ENCODE results near the gene CARF.

CARF gene

GRCh38 chr2:203021991-203022390, 109.9 kb downstream of the CARF start:
- DNase-seq: no peak

GRCh38 chr2:203022751-203023150, 110.7 kb downstream of the CARF start:
- no peak for DNase-seq

- DNase-seq: no peak
These were observed 113.5 kb downstream of the CARF start for GRCh38 chr2:203025592-203025991.

GRCh38 chr2:203030545-203030944, 118.5 kb downstream of the CARF start:
- no peak for DNase-seq

- no peak for DNase-seq
These were observed 118.9 kb downstream of the CARF start for GRCh38 chr2:203030991-203031390.

GRCh38 chr2:203033395-203033794, 121.3 kb downstream of the CARF start:
- no peak for DNase-seq

- DNase-seq: no peak
These were observed 123.9 kb downstream of the CARF start for GRCh38 chr2:203035879-203036470.

All from NCI-H2081 (cell line).